Uterus (tissue), 4 donors: ENCODE results near the gene OR5V1. TPM values are rescaled to one million over a fixed set of nuclear protein-coding genes. Genes with fewer than 3 reads are reported as not detected.
"Not testable (repeated sequence)": the region's sequence is repeated elsewhere in the genome, so short reads cannot be mapped to it uniquely, and the experiment has no call there.

Source experiments
- DNase-seq, 2 donors: peaks; one replicate each; pipeline ENCODE4 v3.0.0-alpha.2; 2019 to 2020
- H3K27ac ChIP-seq, 2 donors: fragments of 200-600 bp; sonication (generic); 1 replicate in 1 of 2; 2 replicates in 1 of 2; pipeline ENCODE4 v1.5.1; 2016 to 2018
- H3K27me3 ChIP-seq, 2 donors: fragments of 200-600 bp; sonication (generic); one replicate each; pipeline ENCODE4 v1.5.1; 2018 to 2019; ENCODE audit warnings: control low read depth in 1 of 2
- H3K36me3 ChIP-seq, 2 donors: fragments of 200-600 bp; sonication (generic); one replicate each; pipeline ENCODE4 v1.5.1; 2019; ENCODE audit warnings: control low read depth in 1 of 2
- H3K4me1 ChIP-seq, 2 donors: fragments of 200-600 bp; sonication (generic); one replicate each; pipeline ENCODE4 v1.5.1; 2018 to 2019; ENCODE audit warnings: control low read depth in 1 of 2
- H3K4me3 ChIP-seq, 2 donors: fragments of 200-600 bp; sonication (generic); 1 replicate in 1 of 2; 2 replicates in 1 of 2; pipeline ENCODE4 v1.5.1; 2018 to 2019; ENCODE audit warnings: mild to moderate bottlenecking in 1 of 2
- H3K9me3 ChIP-seq, 2 donors: fragments of 200-600 bp; sonication (generic); one replicate each; pipeline ENCODE4 v1.5.1; 2019; ENCODE audit warnings: control low read depth in 1 of 2
- CTCF ChIP-seq, 4 experiments: fragments of 200-600 bp in 2 of 4; fragments of 450-650 bp in 2 of 4; sonication (generic) in 2 of 4; IDR thresholded peaks; one replicate each; pipeline ENCODE4 v1.5.1; 2016 to 2019; ENCODE audit warnings: antibody characterized with exemption in 4 of 4, mild to moderate bottlenecking in 2 of 4, moderate library complexity in 1 of 4
- POLR2A ChIP-seq, 2 donors: fragments of 450-650 bp; IDR thresholded peaks; one replicate each; pipeline ENCODE4 v1.6.1; 2016; ENCODE audit warnings: antibody characterized with exemption in 2 of 2, mild to moderate bottlenecking in 1 of 2, moderate library complexity in 1 of 2
- intact Hi-C: fragments of 100-400 bp; cut with DNase I; formaldehyde crosslinking; loops from one replicate; pipeline ENCODE4 v1.15.1; 2023; ENCODE audit warnings: low total_unique reads
- total RNA-seq, 4 donors: library from RNA; depleted of rRNA in 3 of 4; stranded (reverse); fragments of >200 nt in 3 of 4; gene quantifications; one replicate each; pipeline versions ENCODE4 v1.1.0 to v1.2.4, GENCODE V29; 2014 to 2023
- donor health status: DM: yes; HTN: yes; CAD: no.

Gene OR5V1
- total RNA-seq, 4 donors from 2014 or later, result not detected

GRCh38 chr6:29345380-29345779, 23.3 kb downstream of the OR5V1 start:
- Histone ChIP-seq H3K27me3 (no peaks in the 10 kb centered on the region), H3K27ac (no peak overlapping the region), H3K9me3 (no peaks in the 10 kb centered on the region), H3K4me3 (no peak overlapping the region), H3K36me3 (no peaks in the 10 kb centered on the region), H3K4me1 (no peaks in the 10 kb centered on the region)
- no peak for DNase-seq
- intact Hi-C loops, result no loop called here
- no peak for TF ChIP-seq POLR2A (IDR thresholded peaks at IDR 0.05)
- TF ChIP-seq CTCF (IDR thresholded peaks at IDR 0.05), result no peak

GRCh38 chr6:29336269-29336668, 32.4 kb downstream of the OR5V1 start:
- Histone ChIP-seq H3K27me3 (no peaks in the 10 kb centered on the region), H3K4me3 (no peak overlapping the region), H3K27ac (no peak overlapping the region), H3K9me3 (no peaks in the 10 kb centered on the region), H3K4me1 (no peaks in the 10 kb centered on the region), H3K36me3 (no peaks in the 10 kb centered on the region)
- DNase-seq, result no peak
- intact Hi-C loops, result no loop called here
- TF ChIP-seq CTCF (IDR thresholded peaks at IDR 0.05) (no peak), POLR2A (IDR thresholded peaks at IDR 0.05) (no peak)

- intact Hi-C loops, result no loop called here
- H3K4me3 ChIP-seq, result no peak overlapping the region
- H3K9me3 ChIP-seq, result no peaks in the 10 kb centered on the region
- TF ChIP-seq POLR2A (IDR thresholded peaks at IDR 0.05) (no peak), CTCF (IDR thresholded peaks at IDR 0.05) (no peak)
- DNase-seq, result no peak
- H3K4me1 ChIP-seq, result no peaks in the 10 kb centered on the region
- no peaks in the 10 kb centered on the region for H3K36me3 ChIP-seq
- H3K27me3 ChIP-seq, result no peaks in the 10 kb centered on the region
- H3K27ac ChIP-seq, result no peak overlapping the region
Measured at GRCh38 chr6:29332676-29333075, 36.0 kb downstream of the OR5V1 start.

GRCh38 chr6:29325777-29326176, 42.9 kb downstream of the OR5V1 start:
- Histone ChIP-seq H3K4me1 (no peaks in the 10 kb centered on the region), H3K27me3 (no peaks in the 10 kb centered on the region), H3K36me3 (no peaks in the 10 kb centered on the region), H3K4me3 (no peak overlapping the region), H3K9me3 (no peaks in the 10 kb centered on the region), H3K27ac (no peak overlapping the region)
- DNase-seq, result no peak
- TF ChIP-seq CTCF (IDR thresholded peaks at IDR 0.05), result no peak
- TF ChIP-seq POLR2A (IDR thresholded peaks at IDR 0.05), result no peak
- intact Hi-C loops, result no loop called here

- intact Hi-C loops, DNase-seq, H3K4me1 ChIP-seq, H3K4me3 ChIP-seq, H3K27ac ChIP-seq, H3K9me3 ChIP-seq, H3K27me3 ChIP-seq, H3K36me3 ChIP-seq: not testable (repeated sequence)
Measured at GRCh38 chr6:29323332-29323731, 45.3 kb downstream of the OR5V1 start.

- Histone ChIP-seq H3K36me3 (no peaks in the 10 kb centered on the region), H3K4me1 (no peaks in the 10 kb centered on the region), H3K27ac (no peak overlapping the region), H3K9me3 (no peaks in the 10 kb centered on the region), H3K27me3 (no peaks in the 10 kb centered on the region), H3K4me3 (no peak overlapping the region)
- intact Hi-C loops, result no loop called here
- no peak for DNase-seq
- TF ChIP-seq CTCF (IDR thresholded peaks at IDR 0.05), result no peak
- no peak for TF ChIP-seq POLR2A (IDR thresholded peaks at IDR 0.05)
Measured at GRCh38 chr6:29319931-29320330, 48.7 kb downstream of the OR5V1 start.
